ENCODE results near the gene RPUSD3. TPM values are rescaled to one million over a fixed set of nuclear protein-coding genes. Genes with fewer than 3 reads are reported as not detected.

The RPUSD3 gene
- total and polyA plus RNA-seq, 2 of the 4 experiments (the other 2 are of a cell fraction): 30.3 to 49.4 TPM

GRCh38 chr3:9846931-9847488, 3.2 kb upstream of the RPUSD3 start:
- Histone ChIP-seq H3K36me3 (ENCODE audit: control insufficient read depth, insufficient read depth, low read length) (no peaks in the 10 kb centered on the region), H2AFZ (replicated peaks; ENCODE audit: low read length, poor library complexity) (no peak overlapping the region), H3K4ac (ENCODE audit: low read depth, low read length) (no peak overlapping the region), H3K9ac (ENCODE audit: low read depth, low read length) (no peak overlapping the region), H2AK5ac (ENCODE audit: low read depth, low read length) (no peak overlapping the region), H3K4me2 (ENCODE audit: low read depth, low read length) (no peak overlapping the region), H3K56ac (ENCODE audit: extremely low read depth, insufficient read depth, low read length) (no peak overlapping the region), H4K91ac (ENCODE audit: insufficient read depth, low read depth, low read length) (no peak overlapping the region), H3K14ac (replicated peaks; ENCODE audit: low read depth, low read length) (no peak overlapping the region), H4K5ac (ENCODE audit: low read depth, low read length) (no peak overlapping the region), H2BK20ac (ENCODE audit: low read depth, low read length) (no peak overlapping the region), H2BK120ac (ENCODE audit: low read depth, low read length) (no peak overlapping the region), H2AK9ac (replicated peaks; ENCODE audit: low read depth, low read length, poor library complexity) (peak overlapping the region; percentile 42), H3K4me1 (ENCODE audit: control insufficient read depth, insufficient read depth, low read length) (no peaks in the 10 kb centered on the region), H3K18ac (ENCODE audit: low read depth, low read length) (no peak overlapping the region), H3K9me1 (ENCODE audit: insufficient read depth, low read length) (0 out of 2 replicates have a peak, but pooled peaks cover 2% of the 10 kb centered on the region), H4K8ac (ENCODE audit: low read depth in 2 of 2, low read length in 2 of 2) (no peak overlapping the region), H2BK5ac (ENCODE audit: low read depth, low read length, poor library complexity, severe bottlenecking) (no peak overlapping the region), H3K79me1 (ENCODE audit: low read depth in 1 of 2, low read length in 2 of 2) (peaks cover 8 to 20% of the 10 kb centered on the region in 2 experiments), H3K9me3 (ENCODE audit: control insufficient read depth, insufficient read depth, low read length) (no peaks in the 10 kb centered on the region), H3K27me3 (ENCODE audit: control insufficient read depth, insufficient read depth, low read length) (no peaks in the 10 kb centered on the region), H3K4me3 (ENCODE audit: insufficient read depth, low read depth, low read length) (no peak overlapping the region), H3K23ac (ENCODE audit: low read depth, low read length) (no peak overlapping the region), H4K20me1 (ENCODE audit: insufficient read depth, low read length) (no peaks in the 10 kb centered on the region), H2BK15ac (ENCODE audit: low read depth, low read length) (no peak overlapping the region), H3K27ac (ENCODE audit: insufficient read depth, low read length) (no peak overlapping the region)
- intact Hi-C loops (cut with micrococcal nuclease): loop anchor here (10.0 kb wide), 1 partner anchor 438 kb away; no protein-coding TSS in a partner anchor
- TF ChIP-seq MAFK (IDR thresholded peaks at IDR 0.05; ENCODE audit: low read depth, low read length): no peak
- no peak for TF ChIP-seq FOS (IDR thresholded peaks at IDR 0.05; ENCODE audit: low read depth, low read length)
- TF ChIP-seq RCOR1 (IDR thresholded peaks at IDR 0.05; ENCODE audit: insufficient replicate concordance, low read length): no peak
- TF ChIP-seq CTCF (conservative IDR thresholded peaks at IDR 0.05; ENCODE audit: low read depth, low read length): no peak
- no peak for TF ChIP-seq BHLHE40 (IDR thresholded peaks at IDR 0.05; ENCODE audit: low read depth, low read length)
- no peak for TF ChIP-seq MXI1 (IDR thresholded peaks at IDR 0.05; ENCODE audit: borderline replicate concordance, low read depth, low read length)
- POLR2A ChIA-PET (ENCODE audit: unreplicated experiment): no interaction called here
- no TSS peak for BruUV-seq (replicated peaks)
- WGBS, 2 experiments (ENCODE audit: extremely low coverage in 2 of 2, insufficient read length in 1 of 2): no CpG with 5 or more reads among the region's 6 CpGs
- in situ Hi-C loops (cut with MboI; ENCODE audit: low sequenced_read_pairs): no loop called here
- ATAC-seq (ENCODE audit: low read depth) (no peak), DNase-seq (no peak)
- CTCF ChIA-PET: interaction anchor here (0.7 kb wide), 1 partner anchor 18 kb away, joined by 3 read pairs; no protein-coding TSS in a partner anchor
- dilution Hi-C loops (cut with HindIII; ENCODE audit: low sequenced_read_pairs, unreplicated experiment): no loop called here
